Embryonic facial prominence (tissue), 1 donor: ENCODE data around the gene ASAH2.
"Not testable (repeated sequence)": the region's sequence is repeated elsewhere in the genome, so short reads cannot be mapped to it uniquely, and the experiment has no call there.

Experiments used
- DNase-seq: peaks from one replicate; pipeline ENCODE4 v3.0.0-alpha.2; 2016; ENCODE audit errors: extremely low spot score

The ASAH2 gene

GRCh38 chr10:50251394-50251793 lies at the start of gene ASAH2:
TSS of gene ASAH2 (minus strand) at chr10:50251516. CDS start at chr10:50248610, 2,906 bp downstream.
- no peak for DNase-seq

DNA sequence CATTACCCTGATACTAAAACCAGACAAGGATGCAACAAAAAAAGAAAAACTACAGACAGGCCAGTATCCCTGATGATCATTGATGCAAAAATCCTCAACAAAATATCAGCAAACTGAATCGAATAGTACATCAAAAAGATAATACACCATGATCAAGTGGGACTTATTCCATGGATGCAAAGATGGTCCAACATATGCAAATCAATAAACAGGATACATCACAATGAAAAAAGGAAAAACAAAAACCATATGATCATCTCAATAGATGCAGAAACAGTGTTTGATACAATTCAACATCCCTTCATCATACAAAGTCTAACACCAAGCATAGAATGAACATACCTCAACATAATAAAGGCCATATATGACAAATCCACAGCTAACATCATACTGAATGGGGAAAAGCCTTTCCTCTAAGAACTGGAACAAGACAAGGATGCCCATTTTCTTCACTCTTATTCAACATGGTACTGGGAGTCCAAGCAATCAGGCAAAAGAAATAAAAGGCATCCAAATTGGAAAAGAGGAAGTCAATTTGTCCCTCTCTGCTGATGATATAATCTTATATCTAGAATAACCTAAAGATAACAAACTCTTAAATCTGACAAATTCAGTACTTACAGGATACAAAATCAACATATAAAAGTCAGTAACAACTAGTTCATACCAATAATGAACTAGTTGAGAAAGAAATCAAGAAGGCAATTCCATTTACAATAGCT lies 48.8 kb upstream of the ASAH2 start:
- no peak for DNase-seq

DNA sequence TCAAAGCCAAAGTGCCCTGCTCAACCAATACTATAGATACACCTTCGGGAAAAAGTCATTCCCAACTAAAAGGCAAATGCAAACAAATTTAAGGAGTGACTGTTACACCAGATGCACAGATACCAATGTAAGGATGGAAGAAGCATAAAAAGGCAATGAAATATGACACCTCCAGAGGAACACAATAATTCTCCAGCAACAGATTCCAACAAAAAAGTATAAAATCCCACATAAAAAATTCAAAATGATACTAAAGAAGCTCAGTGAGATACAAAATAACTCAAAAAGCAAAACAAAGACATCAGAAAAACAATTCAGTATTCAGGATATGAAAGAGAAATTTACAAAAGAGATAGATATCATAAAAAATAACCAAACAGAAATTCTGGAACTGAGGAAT lies 44.1 kb upstream of the ASAH2 start:
- no peak for DNase-seq

GRCh38 chr10:50294582-50294981 lies 43.3 kb upstream of the ASAH2 start:
- DNase-seq, result no peak

DNA sequence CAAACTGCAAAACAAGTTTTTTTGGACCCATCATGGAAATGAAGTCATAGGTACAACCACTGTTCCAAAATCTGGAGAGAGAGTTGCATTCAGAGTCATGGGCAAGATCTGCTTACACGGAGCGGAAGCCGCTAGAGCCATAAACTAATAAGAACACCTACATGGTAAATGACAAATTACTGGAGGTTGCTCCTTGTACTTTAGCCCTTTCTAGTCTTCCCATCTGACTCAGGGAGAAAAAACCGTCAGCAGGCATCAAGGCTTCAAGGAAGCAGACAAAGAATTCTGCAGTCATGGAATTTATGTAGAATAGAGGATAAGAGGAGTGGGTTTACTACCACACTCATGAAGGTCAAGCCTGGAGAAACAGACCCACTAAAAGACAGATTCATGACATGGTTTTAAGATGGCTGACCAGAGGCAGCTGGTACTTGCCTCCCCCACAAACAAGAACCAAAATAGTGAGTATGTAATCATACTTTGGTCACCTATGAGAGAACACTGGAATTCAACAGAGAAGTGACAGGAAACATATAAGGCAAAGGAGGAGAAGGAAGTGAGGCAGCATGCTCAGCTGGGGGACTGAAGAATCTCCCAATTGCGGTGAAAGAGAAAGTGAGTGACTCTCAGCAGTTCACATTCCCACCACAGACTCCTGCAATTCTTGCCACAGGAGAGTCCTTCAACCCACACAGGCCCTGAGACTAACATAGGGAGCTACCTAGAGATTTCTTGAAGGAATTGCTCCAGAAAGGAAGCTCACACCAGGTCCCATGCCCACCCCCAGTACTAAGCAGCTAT lies 42.4 kb upstream of the ASAH2 start:
- no peak for DNase-seq

- no peak for DNase-seq
These were observed 40.0 kb upstream of the ASAH2 start for GRCh38 chr10:50291261-50291850.

- no peak for DNase-seq
These were observed 37.9 kb upstream of the ASAH2 start for GRCh38 chr10:50289196-50289595.

- no peak for DNase-seq
These were observed 35.9 kb upstream of the ASAH2 start for GRCh38 chr10:50286996-50287803.

DNA sequence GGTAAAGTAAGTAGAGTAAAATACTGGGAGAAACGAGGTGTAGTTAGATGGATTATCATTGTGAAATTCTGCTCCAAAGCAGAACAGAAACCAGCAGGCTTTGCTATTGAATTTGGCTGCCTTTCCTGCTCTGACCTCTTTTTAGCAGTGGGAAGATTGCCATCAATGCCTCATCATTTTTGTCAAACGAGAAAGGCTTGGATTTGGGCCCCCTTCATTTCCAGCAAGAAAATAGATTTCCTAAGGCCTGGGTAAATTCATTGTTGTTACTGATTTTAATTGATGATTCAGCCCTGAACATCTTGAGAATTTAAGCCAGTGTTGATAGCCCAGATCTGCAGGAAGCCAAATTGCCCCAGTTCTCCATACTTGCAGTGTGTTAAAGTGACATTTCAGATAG lies 35.2 kb upstream of the ASAH2 start:
- no peak for DNase-seq

DNA sequence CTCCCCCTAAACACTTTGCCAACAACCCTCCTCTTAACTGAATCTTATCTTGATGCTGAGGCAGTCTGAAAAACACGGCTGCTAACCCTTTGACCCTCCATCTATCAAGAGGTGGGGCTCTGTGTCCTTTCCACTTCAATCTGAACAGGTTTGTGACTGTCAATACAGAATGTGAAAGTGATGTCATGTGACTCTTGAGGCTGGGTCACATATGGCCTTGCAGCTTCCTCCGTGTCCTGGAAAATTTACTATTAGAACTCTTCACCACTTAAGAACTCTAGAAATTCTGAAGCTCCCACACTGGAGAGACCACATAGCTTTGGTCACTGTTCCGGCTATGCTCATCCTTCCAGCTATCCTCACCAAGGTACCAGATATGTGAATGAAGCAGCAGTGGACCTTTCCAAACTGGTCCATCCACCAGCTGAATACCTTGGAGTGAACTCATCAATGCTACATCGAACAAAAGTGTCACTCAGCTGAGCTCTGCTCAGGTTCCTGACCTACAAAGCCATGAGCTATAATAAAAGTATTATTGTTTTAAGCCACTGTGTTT lies 30.7 kb upstream of the ASAH2 start:
- no peak for DNase-seq

DNA sequence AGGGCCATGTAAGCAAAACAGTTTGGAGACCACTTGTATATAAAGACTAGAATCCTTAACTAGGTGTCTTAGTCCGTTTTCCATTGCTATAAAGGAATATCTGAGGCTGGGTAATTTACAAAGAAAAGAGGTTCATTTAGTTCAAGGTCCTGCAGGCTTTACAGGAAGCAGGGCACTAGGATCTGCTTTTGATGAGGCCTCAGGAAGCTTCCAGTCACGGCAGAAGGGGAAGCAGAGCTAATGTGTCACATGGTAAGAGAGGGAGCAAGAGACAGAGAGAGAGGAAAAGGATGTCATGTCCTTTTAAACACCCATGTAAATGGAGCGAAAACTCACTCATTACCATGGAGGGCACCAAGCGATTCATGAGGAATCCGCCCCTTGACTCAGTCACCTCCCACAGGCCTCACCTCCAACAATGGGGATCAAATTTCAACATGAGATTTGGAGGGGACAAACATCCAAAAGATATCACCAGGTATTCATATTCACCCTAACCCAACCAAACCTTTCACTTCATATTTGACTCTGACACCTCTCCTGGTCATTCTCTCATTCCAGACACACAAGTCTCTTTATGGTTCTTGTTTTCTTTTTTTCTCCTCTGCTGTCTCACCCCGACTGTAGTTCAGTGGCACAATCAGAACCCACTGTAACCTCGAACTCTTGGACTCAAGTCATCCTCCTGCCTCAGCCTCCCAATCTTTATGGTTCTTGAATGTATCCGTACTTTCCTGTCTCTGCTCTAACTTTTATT lies 30.1 kb upstream of the ASAH2 start:
- no peak for DNase-seq

- DNase-seq, result no peak
These were observed 28.9 kb upstream of the ASAH2 start for GRCh38 chr10:50280049-50280841.

GRCh38 chr10:50279489-50279888 lies 28.2 kb upstream of the ASAH2 start:
- no peak for DNase-seq

DNA sequence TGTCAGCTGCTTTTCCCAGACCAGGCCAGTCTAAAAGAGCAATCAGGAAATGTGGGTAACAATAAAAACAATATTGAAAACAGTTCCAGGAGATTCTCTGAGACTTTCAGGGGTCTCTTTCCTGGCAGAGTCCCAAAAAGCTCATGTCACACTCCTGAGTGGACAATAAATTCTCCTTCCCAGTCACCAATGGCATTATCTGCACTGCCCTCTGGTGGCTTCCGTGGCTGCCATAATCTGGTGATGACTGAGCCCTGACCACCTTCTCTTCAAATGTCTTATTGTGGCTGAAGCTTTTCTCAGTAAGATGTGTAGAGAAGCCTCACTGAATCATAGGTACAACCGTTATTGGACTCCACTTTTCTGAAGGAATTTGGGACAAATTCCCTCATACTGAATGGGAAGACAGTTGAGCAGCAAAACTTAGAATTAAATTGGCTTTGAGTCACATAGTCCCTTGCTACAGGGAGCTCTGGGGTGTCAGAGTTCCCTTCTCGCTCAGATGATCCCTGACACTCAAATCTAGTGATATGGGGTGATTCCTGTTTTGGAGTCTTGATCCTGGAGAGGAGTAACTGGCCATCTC lies 24.4 kb upstream of the ASAH2 start:
- DNase-seq, result no peak

DNA sequence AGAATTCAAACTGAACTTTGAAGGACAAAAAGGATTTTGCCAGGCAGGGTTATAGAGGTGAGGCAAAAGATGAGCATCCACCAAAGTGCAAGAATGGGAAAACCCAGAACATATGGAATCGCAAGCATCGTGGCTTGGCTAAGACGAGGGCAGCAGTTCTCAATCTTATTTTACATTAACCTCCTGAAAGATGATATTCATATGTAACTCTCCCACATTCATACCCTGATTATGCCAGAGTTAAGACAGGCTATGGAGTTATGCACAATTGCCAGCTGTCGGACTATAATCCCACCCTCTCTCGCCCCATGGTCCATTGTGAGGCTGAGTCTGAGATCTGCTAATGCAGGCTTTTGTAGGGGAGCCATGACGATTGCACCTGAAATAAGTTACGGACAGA lies 21.2 kb upstream of the ASAH2 start:
- no peak for DNase-seq

DNA sequence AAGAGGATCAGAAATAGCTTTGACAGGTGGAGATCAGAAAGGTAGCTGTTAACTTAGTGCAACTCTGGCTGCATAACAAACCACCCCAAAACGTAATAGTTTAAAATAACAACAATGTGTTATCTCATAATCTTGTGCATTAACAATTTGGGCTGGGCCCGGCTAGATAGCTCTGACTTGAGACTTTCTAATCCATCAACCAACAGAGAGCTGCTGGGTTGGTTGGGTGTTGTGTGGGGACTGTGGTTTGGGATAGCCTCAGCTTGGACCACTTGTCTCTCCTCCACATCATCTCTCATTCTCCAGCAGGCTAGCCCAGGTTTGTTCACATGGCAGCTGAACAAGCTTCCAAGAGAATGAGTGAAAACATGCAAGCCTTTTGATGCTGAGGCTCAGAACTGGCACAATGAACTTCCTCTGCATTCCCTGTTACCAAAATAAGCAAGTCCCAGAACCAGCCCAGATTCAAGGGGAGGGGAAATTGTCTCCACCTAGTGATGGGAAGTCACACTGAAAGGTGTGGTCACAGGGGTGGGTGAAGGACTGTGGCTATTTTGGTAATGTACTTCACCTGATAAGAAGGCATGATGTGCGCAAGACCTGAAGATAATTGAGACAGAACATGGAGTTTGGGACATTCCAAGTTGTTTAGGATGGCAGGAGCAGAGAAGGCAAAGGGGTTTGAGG lies 20.4 kb upstream of the ASAH2 start:
- DNase-seq, result no peak

DNA sequence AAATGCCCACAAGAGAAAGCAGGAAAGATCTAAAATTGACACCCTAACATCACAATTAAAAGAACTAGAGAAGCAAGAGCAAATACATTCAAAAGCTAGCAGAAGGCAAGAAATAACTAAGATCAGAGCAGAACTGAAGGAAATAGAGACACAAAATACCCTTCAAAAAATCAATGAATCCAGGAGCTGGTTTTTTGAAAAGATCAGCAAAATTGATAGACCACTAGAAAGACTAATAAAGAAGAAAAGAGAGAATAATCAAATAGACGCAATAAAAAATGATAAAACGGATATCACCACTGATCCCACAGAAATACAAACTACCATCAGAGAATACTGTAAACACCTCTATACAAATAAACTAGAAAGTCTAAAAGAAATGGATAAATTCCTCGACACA lies 16.6 kb upstream of the ASAH2 start:
- not testable (repeated sequence) for DNase-seq

- not testable (repeated sequence) for DNase-seq
These were observed 11.3 kb upstream of the ASAH2 start for GRCh38 chr10:50262625-50263024.

GRCh38 chr10:50260791-50261281 lies 9.5 kb upstream of the ASAH2 start:
- no peak for DNase-seq
